Esophagus mucosa (tissue), 1 donor: ENCODE measurements around the gene PDSS1. TPM values are rescaled to one million over a fixed set of nuclear protein-coding genes. Genes with fewer than 3 reads are reported as not detected.

Experiments used
- ATAC-seq: fragments of 200-7000 bp; cut with Tn5 transposase; one replicate; pipeline ENCODE4 v1.9.1; 2020
- total RNA-seq: library from RNA; stranded (reverse); gene quantifications from one replicate; pipeline ENCODE4 v1.2.4, GENCODE V29; 2023
- donor health status: DM: yes; HTN: yes; CAD: no.

The PDSS1 gene
- total RNA-seq, 1 donor from 2014 or later: 9.8 TPM

DNA sequence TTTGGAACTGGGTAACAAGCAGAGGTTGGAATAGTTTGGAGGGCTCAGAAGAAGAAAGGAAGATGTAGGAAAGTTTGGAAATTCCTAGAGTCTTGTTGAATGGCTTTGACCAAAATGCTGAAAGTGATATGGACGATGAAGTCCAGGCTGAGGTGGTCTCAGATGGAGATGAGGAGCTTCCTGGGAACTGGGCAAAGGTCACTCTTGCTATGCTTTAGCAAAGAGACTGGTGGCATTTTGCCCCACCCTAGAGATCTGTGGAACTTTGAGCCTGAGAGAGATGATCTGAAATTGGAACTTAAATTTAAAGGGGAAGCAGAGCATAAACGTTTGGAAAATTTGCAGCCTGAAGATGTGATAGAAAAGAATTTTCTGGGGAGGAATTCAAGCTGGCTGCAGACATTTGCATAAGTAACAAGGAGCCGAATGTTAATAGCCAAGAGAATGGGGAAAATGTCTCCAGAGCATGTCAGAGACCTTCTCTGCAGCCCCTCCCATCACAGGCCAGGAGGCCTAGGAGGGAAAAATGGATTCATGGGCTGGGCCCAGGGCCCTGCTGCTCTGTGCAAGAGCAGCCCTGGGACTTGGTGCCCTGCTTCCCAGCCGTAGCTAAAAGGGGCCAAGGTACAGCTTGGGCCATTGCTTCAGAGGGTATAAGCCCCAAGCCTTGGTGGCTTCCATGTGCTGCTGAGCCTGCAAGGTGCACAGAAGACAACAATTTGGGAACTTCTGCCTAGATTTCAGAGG lies 3.6 kb downstream of the PDSS1 start:
- no peak for ATAC-seq

DNA sequence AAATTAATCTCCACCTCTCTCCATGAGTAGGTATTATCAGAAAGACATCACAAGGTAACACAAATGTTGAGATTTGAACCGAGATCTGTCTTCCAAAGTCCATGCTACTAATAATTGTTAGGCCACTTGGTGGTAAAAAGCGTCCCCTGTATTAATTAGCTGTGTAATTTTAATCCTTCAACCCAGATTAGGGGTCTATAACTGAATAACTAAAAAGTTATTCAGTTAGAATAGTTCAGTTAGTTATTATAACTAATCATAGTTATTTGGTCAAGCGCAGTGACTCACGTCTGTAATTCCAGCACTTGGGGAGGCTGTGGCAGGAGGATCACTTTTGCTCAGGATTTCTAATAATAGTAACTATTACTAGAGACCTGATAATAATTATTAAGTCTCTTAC lies 5.6 kb downstream of the PDSS1 start:
- ATAC-seq: no peak

DNA sequence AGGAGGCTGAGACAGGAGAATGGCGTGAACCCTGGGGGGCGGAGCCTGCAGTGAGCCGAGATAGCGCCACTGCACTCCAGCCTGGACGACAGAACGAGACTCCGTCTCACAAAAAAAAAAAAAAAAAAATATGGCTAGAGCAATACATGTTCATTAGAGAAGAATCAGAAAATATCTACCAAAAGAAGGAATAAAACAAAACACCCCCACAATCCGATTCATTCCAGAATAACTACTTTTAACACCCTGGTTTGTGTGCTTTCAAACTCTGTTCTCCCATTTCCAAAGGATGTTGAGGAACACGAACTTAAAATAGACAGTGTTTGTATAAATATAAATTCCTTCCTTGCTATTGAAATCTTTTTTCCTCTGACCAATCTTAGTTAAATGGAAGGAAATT lies 6.5 kb downstream of the PDSS1 start:
- no peak for ATAC-seq

DNA sequence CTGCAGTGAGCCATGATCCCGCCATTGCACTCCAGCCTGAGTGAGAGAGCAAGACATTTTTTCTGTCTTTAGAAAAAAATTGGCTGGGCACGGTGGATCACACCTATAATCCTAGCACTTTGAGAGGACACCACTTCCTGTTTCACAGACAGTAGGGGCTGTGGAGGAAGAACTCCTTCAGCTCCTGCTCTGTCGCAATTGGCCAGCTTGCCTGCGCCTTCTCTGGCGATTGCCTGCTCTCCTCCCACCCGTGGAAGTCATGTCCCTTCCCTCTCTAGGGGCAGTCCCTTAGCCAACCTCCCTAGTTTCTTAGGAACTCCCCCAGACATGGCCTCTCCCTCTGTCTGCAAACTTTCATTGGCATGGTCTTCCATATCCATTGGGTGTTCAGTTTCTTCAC lies 8.7 kb downstream of the PDSS1 start:
- no peak for ATAC-seq

DNA sequence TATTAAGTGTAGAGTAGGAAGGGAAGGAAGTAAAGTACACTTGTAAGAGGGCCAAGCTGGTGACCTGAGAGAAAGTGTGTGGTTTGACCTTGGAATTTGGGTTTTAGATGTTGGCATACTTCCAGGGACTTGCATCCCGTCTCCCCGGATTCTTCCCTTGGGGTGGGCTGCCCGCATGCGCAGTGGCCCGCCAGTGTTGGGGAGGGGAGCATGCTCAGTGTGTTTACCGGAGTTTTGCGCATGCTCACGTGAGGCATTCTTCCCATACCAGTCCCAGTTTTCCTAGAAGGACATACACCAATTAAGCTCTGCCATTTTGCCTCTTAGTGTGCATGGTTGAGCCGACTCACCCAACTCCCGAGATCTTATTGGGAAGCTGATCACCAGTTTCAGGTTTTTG lies 9.4 kb downstream of the PDSS1 start:
- no peak for ATAC-seq

DNA sequence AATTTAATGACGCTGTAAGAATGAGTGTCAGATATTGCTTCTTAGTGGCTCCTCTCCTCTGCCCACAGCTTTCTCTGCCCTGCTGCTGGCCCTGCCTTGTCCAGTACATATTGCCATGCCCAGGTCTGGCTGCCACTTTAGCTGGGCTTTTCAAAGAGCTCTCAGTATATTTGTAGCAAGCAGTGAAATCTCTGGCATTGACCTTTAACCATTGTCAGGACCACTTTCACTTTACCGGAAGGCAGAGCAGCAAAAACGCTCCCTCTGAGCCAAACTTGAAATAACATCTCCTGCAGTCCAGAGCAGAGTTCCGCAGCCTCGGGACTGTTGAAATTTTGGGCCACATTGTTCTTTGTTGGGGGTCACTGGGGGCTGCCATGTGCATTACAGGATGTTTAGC lies 13.8 kb downstream of the PDSS1 start:
- ATAC-seq: no peak

DNA sequence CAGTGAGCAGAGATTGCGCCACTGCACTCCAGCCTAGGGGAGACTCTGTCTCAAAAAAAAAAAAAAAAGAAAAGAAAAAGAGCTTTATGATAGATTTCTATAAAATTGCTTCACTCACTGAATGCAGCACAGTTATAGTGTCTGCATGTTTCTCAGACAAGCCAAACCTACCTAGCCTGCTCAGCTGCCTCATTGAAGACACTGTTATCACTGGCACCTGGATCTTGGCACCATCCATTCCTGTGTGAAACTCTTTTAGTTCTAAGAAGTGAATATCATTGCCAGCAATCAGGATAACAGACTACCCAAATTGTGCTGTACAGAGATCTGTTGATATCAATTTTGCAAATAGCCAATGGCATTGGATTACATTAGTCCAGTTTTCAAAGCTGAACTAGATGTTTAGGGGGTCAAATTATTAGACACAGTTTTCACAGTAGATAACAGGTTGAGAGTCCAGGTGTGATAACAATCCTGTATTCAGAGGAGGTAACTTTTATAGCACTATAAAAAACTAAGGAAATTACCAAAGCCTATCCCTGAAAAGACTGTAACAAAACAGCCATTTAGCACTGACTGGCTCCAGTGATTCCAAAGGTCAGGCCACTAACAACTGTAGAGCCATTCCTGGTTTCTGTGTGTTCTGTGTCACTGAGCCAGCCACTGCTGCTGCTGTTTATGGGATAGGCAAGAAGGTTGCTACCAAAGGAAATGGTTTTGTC lies 17.1 kb downstream of the PDSS1 start:
- ATAC-seq: no peak

DNA sequence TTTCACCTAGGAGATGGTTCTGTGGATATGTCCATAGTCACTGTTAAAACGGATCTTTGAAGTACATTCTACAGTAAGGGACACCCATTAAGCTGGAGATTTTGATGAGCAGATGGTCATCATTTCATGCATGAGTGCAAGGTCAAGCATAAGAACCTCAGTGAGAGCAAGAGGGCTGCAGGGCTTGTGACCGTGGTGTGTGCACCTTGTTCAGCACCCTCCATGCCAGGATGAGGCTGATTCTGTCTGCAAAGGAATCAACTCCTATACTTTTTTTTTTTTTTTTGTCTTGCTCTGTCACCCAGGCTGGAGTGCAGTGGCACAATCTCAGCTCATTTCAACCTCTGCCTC lies 17.6 kb downstream of the PDSS1 start:
- ATAC-seq: no peak

DNA sequence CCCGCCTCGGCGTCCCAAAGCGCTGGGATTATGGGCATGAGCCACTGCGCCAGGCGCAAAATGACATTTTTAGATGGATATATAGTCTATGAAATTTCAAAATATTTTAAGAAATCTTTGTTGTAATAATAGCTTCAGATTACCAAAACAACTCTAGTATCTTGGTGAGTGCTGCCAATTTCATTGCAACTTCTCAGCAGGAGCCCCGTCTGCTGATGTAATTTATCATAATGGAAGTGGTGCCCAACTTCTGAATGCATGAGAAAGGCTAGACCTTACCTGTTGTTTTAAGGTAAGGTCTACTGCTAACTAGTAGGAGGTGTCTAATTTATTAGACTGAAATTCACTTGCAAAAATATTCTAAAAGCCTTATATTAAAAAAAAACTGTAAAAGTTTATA lies 20.0 kb downstream of the PDSS1 start:
- ATAC-seq: no peak

DNA sequence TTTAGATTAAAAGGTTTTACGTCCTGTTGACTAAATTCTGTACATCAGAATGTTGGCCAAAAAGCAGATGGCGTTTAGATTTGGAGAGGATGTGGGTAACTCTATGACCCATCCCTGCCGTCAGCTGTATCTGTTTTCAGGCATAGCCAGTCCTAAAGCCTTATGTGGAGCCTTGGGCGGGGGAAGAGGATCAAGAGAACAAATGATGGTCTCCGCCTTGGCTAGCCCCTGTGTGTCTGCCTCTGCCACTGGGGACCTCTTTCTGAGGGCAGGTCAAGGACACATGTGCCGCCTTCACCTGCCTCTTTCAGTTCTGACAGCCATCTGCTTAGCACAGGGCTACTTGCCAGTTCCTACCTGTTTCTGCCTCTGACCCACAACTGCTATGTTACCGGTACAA lies 24.1 kb downstream of the PDSS1 start:
- ATAC-seq: no peak

DNA sequence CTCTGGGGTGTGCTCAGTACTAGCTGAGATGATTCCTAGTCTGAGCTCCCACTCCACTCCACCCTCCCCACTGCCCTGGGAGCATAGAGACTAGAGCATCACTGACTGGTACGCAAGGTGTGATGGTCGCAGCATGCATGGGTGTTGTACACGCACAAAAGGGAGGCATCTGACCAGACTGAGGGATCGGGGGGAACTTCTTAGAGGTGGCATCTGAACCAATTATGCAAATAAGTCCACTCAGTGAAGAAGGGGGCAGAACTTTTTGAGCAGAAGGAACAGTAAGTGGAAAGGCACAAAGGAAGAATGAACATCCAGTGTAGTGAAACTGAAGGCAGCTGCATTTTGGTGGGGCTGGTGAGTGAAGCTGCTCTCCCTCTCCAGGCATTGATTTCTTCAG lies 25.5 kb downstream of the PDSS1 start:
- ATAC-seq: peak; percentile 28

DNA sequence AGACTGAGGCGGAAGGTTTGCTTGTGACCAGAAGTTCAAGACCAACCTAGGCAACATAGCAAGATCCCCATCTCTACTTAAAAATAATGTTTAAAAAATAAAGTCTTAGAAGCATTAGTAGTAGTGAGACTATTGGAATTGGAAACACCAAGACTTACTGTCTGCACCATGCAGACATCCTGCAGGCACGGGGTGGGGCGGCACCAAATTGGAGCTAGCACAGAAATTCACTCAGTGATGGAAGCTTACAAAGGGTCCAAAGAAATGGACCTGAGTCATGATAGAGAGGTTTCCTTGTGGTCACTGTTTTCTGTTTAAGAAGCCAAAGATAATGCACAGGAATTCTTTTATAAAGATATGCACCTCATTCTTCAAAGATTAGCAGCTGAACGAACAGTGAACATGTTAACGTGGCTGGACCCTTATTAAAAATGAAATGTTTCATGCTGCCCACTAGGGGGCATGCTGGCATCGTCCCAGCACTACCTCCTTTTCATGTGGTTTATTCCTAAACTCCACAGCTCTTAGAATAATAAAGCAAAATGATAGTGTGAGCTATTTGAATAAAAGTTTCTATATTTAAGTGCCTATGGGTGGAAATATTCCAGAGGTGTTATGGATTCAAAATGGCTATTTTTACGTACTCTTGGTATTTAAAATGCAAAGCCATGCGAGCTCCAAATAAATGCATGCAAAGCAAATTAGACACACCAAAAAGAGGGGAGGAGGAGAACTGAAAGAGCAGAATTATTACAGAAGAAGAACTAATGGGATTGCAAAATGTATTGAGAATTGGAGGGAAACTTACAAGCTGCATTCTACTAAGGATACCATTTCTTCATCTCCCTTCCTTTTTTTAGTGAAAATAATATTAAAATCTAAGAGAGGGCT lies 28.6 kb downstream of the PDSS1 start:
- ATAC-seq: peak; percentile 60

DNA sequence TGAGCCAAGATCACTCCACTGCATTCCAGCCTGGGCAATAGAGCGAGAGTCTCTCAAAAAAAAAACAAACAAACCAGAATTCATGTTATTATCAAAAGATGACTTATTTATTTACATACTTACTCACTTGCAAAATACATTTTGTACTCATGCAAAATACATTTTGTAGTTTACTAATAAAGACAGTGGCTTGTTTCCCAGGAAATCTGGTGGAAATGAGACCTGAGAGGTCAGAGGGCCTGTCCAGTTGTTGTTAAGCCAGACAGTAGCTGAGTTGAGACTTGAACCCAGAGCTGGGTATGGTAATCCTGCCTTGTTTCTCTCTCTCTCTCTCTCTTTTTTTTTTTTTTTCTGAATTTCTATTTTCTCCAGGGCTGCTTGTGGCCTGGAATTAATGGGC lies 29.5 kb downstream of the PDSS1 start:
- ATAC-seq: no peak

DNA sequence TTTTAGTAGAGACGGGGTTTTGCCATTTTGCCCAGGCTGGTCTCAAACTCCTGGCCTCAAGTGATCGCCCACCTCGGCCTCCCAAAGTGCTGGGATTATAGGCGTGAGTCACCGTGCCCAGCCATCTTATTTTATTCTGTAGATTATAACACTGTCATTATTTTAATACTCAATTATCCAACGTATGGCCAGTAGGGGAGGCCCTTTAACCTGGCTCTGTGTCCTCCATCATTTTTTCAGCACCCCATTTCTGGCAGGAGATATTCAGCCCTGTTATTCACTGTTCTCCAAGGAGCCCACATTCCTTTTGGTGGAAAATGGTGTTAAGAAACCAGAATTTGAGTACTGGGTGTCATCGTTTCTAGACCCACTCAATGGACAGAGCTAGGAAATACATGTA lies 31.5 kb downstream of the PDSS1 start:
- ATAC-seq: no peak

DNA sequence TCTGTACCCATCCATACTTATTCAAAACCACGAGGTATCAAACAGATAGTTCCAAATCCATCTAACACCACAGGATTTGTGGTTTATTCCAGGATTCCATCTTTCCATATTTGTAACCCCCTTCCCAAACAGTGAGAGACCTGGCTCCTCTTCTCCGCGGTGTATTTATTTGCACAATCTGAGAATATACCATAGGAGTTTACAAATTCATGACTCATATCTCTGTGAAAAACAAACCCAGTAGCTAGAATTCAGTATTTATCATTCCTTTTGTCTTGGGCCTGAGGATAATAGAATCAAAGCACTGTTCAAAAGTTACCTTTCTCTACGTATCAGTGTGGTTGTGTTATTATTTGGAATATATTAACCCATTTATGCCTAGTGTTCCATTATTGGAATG lies 31.9 kb downstream of the PDSS1 start:
- no peak for ATAC-seq

DNA sequence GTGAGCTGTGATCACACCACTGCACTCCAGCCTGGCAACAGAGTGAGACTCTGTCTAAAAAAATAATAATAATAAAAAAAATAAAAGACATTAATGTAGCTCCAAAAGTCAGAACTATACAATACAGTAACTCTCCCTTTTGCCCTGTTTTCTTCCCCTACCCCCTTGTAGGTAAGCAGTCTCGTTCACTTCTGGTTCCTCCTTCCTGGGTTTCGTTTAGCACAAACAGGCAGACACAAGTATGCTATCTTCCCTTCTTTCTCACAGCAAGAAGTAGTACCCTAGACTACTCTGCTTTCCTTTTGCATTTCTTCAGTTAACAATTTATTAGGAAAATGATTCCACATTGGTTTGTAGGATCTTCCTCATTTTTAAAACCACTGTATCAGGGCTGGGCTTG lies 33.1 kb downstream of the PDSS1 start:
- no peak for ATAC-seq

DNA sequence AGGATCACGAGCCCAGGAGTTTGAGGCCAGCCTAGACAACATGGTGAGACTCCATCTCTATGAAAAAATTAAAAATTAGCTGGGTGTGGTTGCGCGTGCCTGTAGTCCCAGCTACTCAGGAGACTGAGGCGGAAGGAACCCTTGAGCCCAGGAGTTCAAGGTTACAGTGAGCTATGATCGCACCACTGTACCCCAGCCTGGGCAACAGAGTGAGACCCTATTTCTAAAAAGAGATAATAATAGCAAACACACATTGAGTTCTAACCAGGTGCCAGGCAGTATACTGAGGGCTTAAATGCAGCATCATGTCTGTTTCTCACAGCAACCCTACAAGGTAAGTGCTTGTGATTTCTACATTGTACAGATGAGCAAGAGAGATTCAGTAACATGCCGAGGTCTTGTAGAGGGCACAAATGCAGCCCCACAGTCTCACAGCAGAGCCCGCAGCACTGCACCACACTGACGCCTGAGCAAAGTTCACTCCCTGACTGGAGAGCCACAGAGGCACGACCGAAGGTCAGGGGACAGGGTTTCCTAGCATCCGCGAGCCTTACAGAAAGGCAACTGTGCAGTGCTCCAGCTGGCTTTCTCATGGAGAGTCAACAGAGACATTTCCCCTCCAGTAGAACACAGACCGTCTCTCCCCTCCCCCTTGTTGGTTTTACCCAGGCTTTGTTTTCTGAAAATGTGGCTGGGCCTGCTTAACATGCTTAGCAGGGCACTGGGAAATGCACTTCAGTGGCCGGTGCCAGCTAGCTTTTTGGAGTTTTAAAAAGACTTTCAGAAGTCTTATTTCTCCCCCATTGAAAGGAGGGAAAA lies 36.5 kb downstream of the PDSS1 start:
- ATAC-seq: peak; percentile 61

DNA sequence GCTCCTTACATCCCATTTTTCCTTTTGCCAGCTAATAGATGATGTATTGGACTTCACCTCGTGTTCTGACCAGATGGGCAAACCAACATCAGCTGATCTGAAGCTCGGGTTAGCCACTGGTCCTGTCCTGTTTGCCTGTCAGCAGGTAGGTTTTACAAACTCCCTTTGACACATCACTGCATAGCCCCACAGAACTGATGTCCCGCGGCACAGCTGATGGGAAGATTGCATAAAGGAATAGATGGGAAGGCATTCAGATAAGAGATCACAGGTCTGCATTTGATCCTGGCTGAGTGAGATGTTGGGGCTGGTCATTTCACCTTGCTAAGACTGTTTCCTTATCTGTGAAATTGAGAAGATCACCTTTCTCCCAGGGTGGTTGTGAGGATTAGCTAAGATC lies 37.9 kb downstream of the PDSS1 start:
- ATAC-seq: no peak

DNA sequence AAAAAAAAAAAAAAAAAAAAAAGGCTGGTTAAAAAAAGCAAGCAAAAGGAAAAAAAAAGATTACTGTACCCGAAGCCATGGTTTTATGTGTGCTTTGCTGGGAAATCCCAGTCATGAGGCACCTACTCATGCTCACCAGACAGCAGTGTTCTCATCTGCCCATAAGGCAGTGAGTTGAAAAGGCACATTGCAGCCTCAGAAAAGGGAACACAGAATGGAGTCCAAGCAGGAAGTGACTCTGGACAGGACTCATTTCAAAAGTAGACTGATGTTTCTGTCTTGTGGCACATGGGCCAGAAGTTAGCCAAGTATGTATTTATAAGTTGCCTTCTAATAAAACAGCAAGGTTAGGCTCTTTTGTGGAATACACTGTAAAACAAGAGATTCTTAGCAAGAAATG lies 40.2 kb downstream of the PDSS1 start:
- ATAC-seq: peak; percentile 34

DNA sequence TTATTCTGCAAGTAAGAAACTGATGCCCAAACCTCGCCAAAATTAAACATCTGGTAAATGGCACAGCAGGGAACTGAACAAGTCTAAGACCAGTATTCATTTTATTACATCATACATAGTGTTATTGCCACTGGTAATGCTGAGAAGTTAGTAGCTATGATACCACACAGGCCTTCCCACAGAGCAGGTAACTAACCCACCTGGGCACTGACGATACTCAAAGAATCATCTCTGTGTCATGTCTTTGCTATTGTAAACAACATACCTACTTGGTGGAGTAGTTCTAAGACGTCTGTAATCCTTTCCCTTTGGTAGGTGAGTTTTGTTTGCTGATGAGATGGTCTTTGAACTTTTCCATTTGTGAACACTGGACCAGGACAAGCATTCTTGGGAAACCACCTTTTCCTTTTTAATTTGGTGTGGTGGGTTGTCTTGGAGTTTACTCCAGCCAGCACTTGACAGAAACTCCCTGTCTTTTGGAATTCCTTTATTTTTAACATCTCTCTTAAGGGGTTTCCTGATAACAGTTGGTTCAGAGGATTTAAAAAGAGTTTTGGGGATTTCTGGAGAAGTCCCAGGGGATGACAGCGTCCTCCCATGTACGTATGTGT lies 40.9 kb downstream of the PDSS1 start:
- peak; percentile 37 for ATAC-seq

DNA sequence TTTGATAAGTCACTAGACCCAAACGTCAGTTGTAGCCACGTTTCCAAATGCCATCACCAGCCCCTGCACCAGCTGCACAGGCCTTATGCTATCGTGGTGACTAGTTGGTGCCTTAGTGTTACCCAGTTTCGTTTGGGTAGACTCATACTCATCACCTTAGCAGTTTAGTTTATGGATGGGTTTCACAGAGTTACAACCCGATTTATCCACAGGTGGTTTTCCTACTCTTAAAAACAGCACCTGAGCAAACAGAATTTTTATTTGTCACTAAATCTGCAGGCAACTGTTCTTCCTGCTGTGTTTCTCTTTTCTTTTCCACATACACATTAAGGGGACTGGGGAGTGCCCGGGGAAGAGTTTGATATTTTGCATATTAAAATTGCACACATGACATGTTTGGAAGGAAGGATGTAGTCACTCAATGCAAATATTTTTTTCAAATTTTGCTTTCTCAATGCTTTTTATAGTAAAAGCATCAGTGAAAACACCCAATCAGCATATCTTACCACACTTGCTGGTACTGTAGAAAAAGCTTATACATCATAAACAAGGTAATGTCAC lies 41.6 kb downstream of the PDSS1 start:
- ATAC-seq: no peak

DNA sequence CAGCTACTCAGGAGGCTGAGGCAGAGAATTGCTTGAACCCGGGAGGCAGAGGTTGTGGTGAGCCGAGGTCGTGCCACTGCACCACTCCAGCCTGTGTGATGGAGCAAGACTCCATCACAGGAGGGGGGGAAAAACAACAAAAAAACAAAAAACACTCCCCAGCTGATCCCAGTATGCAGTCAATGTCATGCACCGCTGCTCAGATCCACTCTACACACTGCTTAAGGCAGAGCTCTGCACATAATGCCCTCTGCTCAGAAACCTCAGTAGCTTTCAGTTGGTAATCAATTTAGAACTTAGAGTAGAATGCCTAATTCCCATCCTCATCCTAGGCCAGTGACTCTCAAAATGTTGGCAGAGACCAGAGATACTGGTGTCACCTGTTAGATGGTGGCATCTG lies 43.9 kb downstream of the PDSS1 start:
- ATAC-seq: no peak
